GM12878 (cell line): ENCODE measurements around the gene IL19. TPM values are rescaled to one million over a fixed set of nuclear protein-coding genes. Genes with fewer than 3 reads are reported as not detected.

ENCODE experiments used
- ATAC-seq: fragments of 200-7000 bp; cut with Tn5 transposase; 3 replicates; pipeline ENCODE4 v1.9.1; 2020; ENCODE audit warnings: mild to moderate bottlenecking, moderate library complexity
- BruUV-seq: library from RNA; stranded (reverse); fragments of 400-500 nt; replicated peaks from 2 replicates; lab custom pipeline; 2021; lab: Mats Ljungman, UMichigan
- CTCF ChIA-PET: fragments of 300-600 bp; sonication (Branson Sonifier 250); formaldehyde crosslinking; extraction: SDS; loops from one replicate; lab custom pipeline; 2021; ENCODE audit warnings: inconsistent platforms; lab: Yijun Ruan, JAX
- POLR2A ChIA-PET: fragments of 350-600 bp; formaldehyde crosslinking; extraction: SDS; loops from one replicate; lab custom pipeline; 2021; ENCODE audit warnings: inconsistent platforms; lab: Charles Lee
- RAD21 ChIA-PET: fragments of 300-600 bp; sonication (Branson Sonifier 250); formaldehyde crosslinking; loops from one replicate; lab custom pipeline; 2023; ENCODE audit warnings: antibody characterized with exemption; ENCODE audit not compliant: unreplicated experiment; lab: Charles Lee
- SMC1A ChIA-PET: fragments of 300-600 bp; sonication (Branson Sonifier 250); formaldehyde crosslinking; loops from one replicate; lab custom pipeline; 2023; ENCODE audit not compliant: unreplicated experiment, uncharacterized antibody; lab: Charles Lee
- DNase-seq: peaks from one replicate; pipeline ENCODE4 v3.0.0-alpha.2; 2011; ENCODE audit warnings: low read depth, low spot score
- FAIRE-seq: peaks from 3 replicates; lab custom pipeline; 2011; peaks lifted over from hg19 to GRCh38; lab: Jason Lieb, UNC
- H2AFZ ChIP-seq: 2 replicates; pipeline ENCODE4 v1.6.0; 2011; ENCODE audit warnings: low read depth, low read length, control low read depth; ENCODE audit not compliant: control insufficient read depth
- H3K27ac ChIP-seq: 2 replicates; pipeline ENCODE4 v1.5.1; 2011; ENCODE audit warnings: control low read depth; ENCODE audit not compliant: control insufficient read depth, insufficient read depth
- H3K27me3 ChIP-seq, 2 experiments: replicated peaks in 1 of 2; 2 replicates each; pipeline versions ENCODE4 v1.6.0 to v1.6.1; 2011; ENCODE audit warnings: low read length in 1 of 2; ENCODE audit not compliant: control insufficient read depth in 2 of 2, insufficient read depth in 2 of 2
- H3K36me3 ChIP-seq, 2 experiments: 2 replicates each; pipeline ENCODE4 v1.5.1; 2011; ENCODE audit warnings: low read length in 1 of 2; ENCODE audit not compliant: control insufficient read depth in 2 of 2, insufficient read depth in 2 of 2
- H3K4me1 ChIP-seq: 2 replicates; pipeline ENCODE4 v1.6.1; 2011; ENCODE audit warnings: mild to moderate bottlenecking, low read length, moderate library complexity, mixed read lengths; ENCODE audit not compliant: control insufficient read depth, insufficient read depth
- H3K4me2 ChIP-seq: 2 replicates; pipeline ENCODE4 v1.6.0; 2011; ENCODE audit warnings: control low read depth; ENCODE audit not compliant: control insufficient read depth, insufficient read depth
- H3K4me3 ChIP-seq: fragments of 200-600 bp; sonication (generic); 2 replicates; pipeline ENCODE4 v1.5.1; 2016
- H3K79me2 ChIP-seq: 2 replicates; pipeline ENCODE4 v1.6.0; 2011; ENCODE audit warnings: low read length; ENCODE audit not compliant: control insufficient read depth, insufficient read depth
- H3K9ac ChIP-seq: 2 replicates; pipeline ENCODE4 v1.8.0; 2011; ENCODE audit warnings: low read length, control low read depth, mixed read lengths; ENCODE audit not compliant: control insufficient read depth, insufficient read depth
- H3K9me3 ChIP-seq: replicated peaks from 3 replicates; pipeline ENCODE4 v1.5.1; 2011; ENCODE audit warnings: mild to moderate bottlenecking, low read length; ENCODE audit not compliant: control insufficient read depth, insufficient read depth
- H4K20me1 ChIP-seq: 2 replicates; pipeline ENCODE4 v1.6.0; 2011; ENCODE audit not compliant: control insufficient read depth, insufficient read depth
- BACH1 ChIP-seq: fragments of 450-650 bp; IDR thresholded peaks from 2 replicates; pipeline ENCODE4 v1.6.1; 2017; ENCODE audit warnings: mild to moderate bottlenecking, borderline replicate concordance
- BHLHE40 ChIP-seq, 2 experiments: fragments of 450-650 bp in 1 of 2; IDR thresholded peaks; 2 replicates each; pipeline ENCODE4 v1.6.1; 2011 to 2017; ENCODE audit warnings: low read depth in 2 of 2, borderline replicate concordance in 1 of 2, improper control_type of control experiment in 1 of 2, low read length in 1 of 2, mild to moderate bottlenecking in 1 of 2
- ETV6 ChIP-seq, 2 experiments: fragments of 450-650 bp in 1 of 2; IDR thresholded peaks in 1 of 2; conservative IDR thresholded peaks in 1 of 2; 2 replicates each; pipeline ENCODE4 v1.6.1; 2014; ENCODE audit warnings: antibody characterized with exemption in 1 of 2, borderline replicate concordance in 1 of 2, low read depth in 1 of 2, mild to moderate bottlenecking in 1 of 2, moderate library complexity in 1 of 2
- MXI1 ChIP-seq: fragments of 150-350 bp; IDR thresholded peaks from 2 replicates; pipeline ENCODE4 v1.6.1; 2011; ENCODE audit warnings: low read depth, mild to moderate bottlenecking, inconsistent platforms, low read length, improper control_type of control experiment
- NFXL1 ChIP-seq: fragments of 450-650 bp; IDR thresholded peaks from 2 replicates; pipeline ENCODE4 v1.6.1; 2017; ENCODE audit warnings: antibody characterized with exemption, mild to moderate bottlenecking, borderline replicate concordance
- NR2C1 ChIP-seq: fragments of 450-650 bp; IDR thresholded peaks from 2 replicates; pipeline ENCODE4 v1.6.1; 2017; ENCODE audit warnings: antibody characterized with exemption, mild to moderate bottlenecking, moderate library complexity
- POLR2AphosphoS2 ChIP-seq: IDR thresholded peaks from 2 replicates; pipeline ENCODE4 v1.6.1; 2011; ENCODE audit warnings: low read depth, mild to moderate bottlenecking, low read length, improper control_type of control experiment, moderate library complexity
- POU2F2 ChIP-seq: IDR thresholded peaks from 3 replicates; pipeline ENCODE4 v1.6.1; 2011; ENCODE audit warnings: low read depth, mild to moderate bottlenecking, low read length, borderline replicate concordance
- RAD51 ChIP-seq: fragments of 450-650 bp; IDR thresholded peaks from 2 replicates; pipeline ENCODE4 v1.6.1; 2016; ENCODE audit warnings: moderate library complexity, mild to moderate bottlenecking, inconsistent platforms
- RCOR1 ChIP-seq: conservative IDR thresholded peaks from 2 replicates; pipeline ENCODE4 v1.6.1; 2012; ENCODE audit warnings: low read depth, low read length, improper control_type of control experiment
- SP1 ChIP-seq: IDR thresholded peaks from one replicate; pipeline ENCODE4 v1.6.1; 2011; ENCODE audit warnings: low read depth, low read length
- TARDBP ChIP-seq: IDR thresholded peaks from 2 replicates; pipeline ENCODE4 v1.6.1; 2016; ENCODE audit warnings: borderline replicate concordance
- ZNF24 ChIP-seq: fragments of 450-650 bp; IDR thresholded peaks from 2 replicates; pipeline ENCODE4 v1.6.1; 2017; ENCODE audit warnings: antibody characterized with exemption, mild to moderate bottlenecking
- WGBS: methylation state at CpG from one replicate; pipeline ENCODE4 v1.1.6; 2016; ENCODE audit warnings: low lambda C conversion rate; ENCODE audit not compliant: insufficient replicate concordance, insufficient coverage; ENCODE audit errors: missing lambda C conversion rate; 5-methylcytosine and 5-hydroxymethylcytosine counted together
- in situ Hi-C: fragments of 300-500 bp; cut with MboI; formaldehyde crosslinking; loops from 9 replicates; pipeline ENCODE4 v1.14.3; 2018; ENCODE audit warnings: mixed read lengths
- intact Hi-C: fragments of 100-400 bp; cut with micrococcal nuclease; formaldehyde crosslinking; loops from one replicate; pipeline ENCODE4 v1.14.2; 2022; ENCODE audit not compliant: unreplicated experiment
- polyA plus RNA-seq, 11 experiments: library from polyadenylated mRNA; depleted of rRNA in 4 of 11; unstranded in 6 of 11; stranded (reverse) in 5 of 11; fragments of >200 nt; fragmentation: Nextera tagmentation in 4 of 11; fragmentation: Illumina TruSeq in 1 of 11; extraction: Ambion mirVana in 4 of 11; extraction: Trizol in 1 of 11; gene quantifications; 1 replicate in 1 of 11; 2 replicates in 10 of 11; pipeline versions ENCODE4 v1.2.1 to v1.2.3, GENCODE V29; 2011 to 2016; ENCODE audit warnings: inconsistent platforms in 2 of 11, missing spikeins in 2 of 11, low read depth in 1 of 11
- total RNA-seq, 4 experiments: library from RNA; depleted of rRNA in 3 of 4; stranded (reverse); fragments of >200 nt in 3 of 4; fragmentation: Illumina TruSeq in 1 of 4; extraction: Trizol in 1 of 4; gene quantifications; 2 replicates each; pipeline versions ENCODE4 v1.2.1 to v1.2.3, GENCODE V29; 2013 to 2021
- TF ChIP-seq, protein P1 (sequence below): fragments of 450-650 bp; IDR thresholded peaks from 2 replicates; pipeline ENCODE4 v1.6.1; 2017; ENCODE audit warnings: low read depth, mild to moderate bottlenecking, moderate library complexity
- TF ChIP-seq, protein P2 (sequence below): IDR thresholded peaks from 2 replicates; pipeline ENCODE4 v1.6.1; 2012; ENCODE audit warnings: mild to moderate bottlenecking, low read depth, low read length
- TF ChIP-seq, protein P3 (sequence below): IDR thresholded peaks from 2 replicates; pipeline ENCODE4 v1.6.1; 2011; ENCODE audit warnings: low read depth, low read length, improper control_type of control experiment, borderline replicate concordance

IL19 gene
- total and polyA plus RNA-seq, 10 of the 15 experiments (the other 5 are each of a cell fraction or from before 2014, with no cell fraction given) = 0.10 to 0.73 (median 0.28) TPM; not detected in 6

DNA sequence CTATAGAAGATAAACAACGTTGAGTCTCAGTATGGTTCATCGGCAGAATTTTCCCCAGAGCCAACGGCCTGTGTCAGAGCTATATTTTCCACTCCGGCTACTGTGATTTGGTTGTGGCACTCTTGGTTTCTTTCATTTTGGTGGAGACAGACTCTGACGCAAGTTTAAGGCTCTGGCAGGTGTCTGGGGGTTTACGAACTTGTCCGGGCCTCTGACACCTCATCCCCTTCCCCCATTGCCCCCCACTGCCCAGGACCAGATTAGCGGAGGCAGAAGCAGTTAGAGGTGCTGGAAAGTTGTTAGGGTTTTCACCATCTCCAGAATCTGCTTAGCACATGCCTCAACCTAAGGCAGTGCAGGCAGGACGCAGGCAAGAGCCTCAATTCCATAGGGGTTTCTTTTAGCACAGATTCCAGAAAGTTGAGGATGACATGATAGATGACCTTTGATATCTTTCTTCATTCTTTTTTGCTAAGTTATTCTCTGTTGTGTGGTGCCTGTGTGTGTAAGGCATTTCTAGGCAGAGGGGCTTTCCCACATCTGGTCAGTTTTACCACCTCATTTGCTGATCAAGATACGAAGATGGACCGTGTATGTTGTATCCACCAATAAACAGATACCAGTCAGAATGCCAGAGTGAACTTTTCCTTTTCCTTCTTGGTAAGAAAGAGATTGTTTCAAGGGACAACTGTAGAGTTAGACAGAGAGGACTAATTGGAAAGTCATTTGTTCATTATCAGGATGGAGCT lies 20.1 kb downstream of the IL19 start:
- in situ Hi-C loops (no loop called here), intact Hi-C loops (no loop called here)
- BruUV-seq = TSS peak; percentile 95
- no peak overlapping the region for H3K4me3 ChIP-seq
- no peaks in the 10 kb centered on the region for H3K27me3 ChIP-seq
- no peaks in the 10 kb centered on the region for H4K20me1 ChIP-seq
- no peak for DNase-seq
- H2AFZ ChIP-seq = no peak overlapping the region
- ATAC-seq = peak; percentile 69
- CTCF ChIA-PET = interaction anchor here (0.7 to 14.2 kb wide), 9 partner anchors 8 to 191 kb away, joined by 3 to 221 read pairs (median 4); partner anchors contain the start of genes FCMR, IL10 and IL19
- RAD21 ChIA-PET = interaction anchor here (0.7 to 13.8 kb wide), 10 partner anchors 9 to 56 kb away, joined by 3 to 363 read pairs (median 4); partner anchors contain the start of genes IL10 and IL19
- H3K27ac ChIP-seq = peak overlapping the region; percentile 60
- H3K36me3 ChIP-seq = no peaks in the 10 kb centered on the region
- POLR2A ChIA-PET = interaction anchor here (0.8 to 13.9 kb wide), 8 partner anchors 10 to 65 kb away, joined by 3 to 283 read pairs (median 5); partner anchors contain the start of genes IL10 and IL19
- no peaks in the 10 kb centered on the region for H3K9me3 ChIP-seq
- 1% methylated on average over 11 of the region's 11 CpGs for WGBS
- peak overlapping the region; percentile 83 for H3K4me2 ChIP-seq
- no peak for FAIRE-seq
- H3K4me1 ChIP-seq = peaks cover 64% of the 10 kb centered on the region
- peaks cover 1% of the 10 kb centered on the region for H3K79me2 ChIP-seq
- peak overlapping the region; percentile 50 for H3K9ac ChIP-seq
- SMC1A ChIA-PET = interaction anchor here (0.6 to 18.3 kb wide), 17 partner anchors 9 to 155 kb away, joined by 3 to 410 read pairs (median 3); partner anchors contain the start of genes DYRK3, IL10, IL19 and PIGR
- TF ChIP-seq, protein P1, sequence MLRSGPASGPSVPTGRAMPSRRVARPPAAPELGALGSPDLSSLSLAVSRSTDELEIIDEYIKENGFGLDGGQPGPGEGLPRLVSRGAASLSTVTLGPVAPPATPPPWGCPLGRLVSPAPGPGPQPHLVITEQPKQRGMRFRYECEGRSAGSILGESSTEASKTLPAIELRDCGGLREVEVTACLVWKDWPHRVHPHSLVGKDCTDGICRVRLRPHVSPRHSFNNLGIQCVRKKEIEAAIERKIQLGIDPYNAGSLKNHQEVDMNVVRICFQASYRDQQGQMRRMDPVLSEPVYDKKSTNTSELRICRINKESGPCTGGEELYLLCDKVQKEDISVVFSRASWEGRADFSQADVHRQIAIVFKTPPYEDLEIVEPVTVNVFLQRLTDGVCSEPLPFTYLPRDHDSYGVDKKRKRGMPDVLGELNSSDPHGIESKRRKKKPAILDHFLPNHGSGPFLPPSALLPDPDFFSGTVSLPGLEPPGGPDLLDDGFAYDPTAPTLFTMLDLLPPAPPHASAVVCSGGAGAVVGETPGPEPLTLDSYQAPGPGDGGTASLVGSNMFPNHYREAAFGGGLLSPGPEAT = peak; percentile 89
- TF ChIP-seq POLR2AphosphoS2 = no peak
- TF ChIP-seq BACH1 = 0 out of 2 replicates have a peak, but pooled peaks have one; percentile 39
- peak; percentile 80; the same call in 1 of the 2 replicates for TF ChIP-seq RCOR1
- no peak for TF ChIP-seq TARDBP
- TF ChIP-seq, protein P2, sequence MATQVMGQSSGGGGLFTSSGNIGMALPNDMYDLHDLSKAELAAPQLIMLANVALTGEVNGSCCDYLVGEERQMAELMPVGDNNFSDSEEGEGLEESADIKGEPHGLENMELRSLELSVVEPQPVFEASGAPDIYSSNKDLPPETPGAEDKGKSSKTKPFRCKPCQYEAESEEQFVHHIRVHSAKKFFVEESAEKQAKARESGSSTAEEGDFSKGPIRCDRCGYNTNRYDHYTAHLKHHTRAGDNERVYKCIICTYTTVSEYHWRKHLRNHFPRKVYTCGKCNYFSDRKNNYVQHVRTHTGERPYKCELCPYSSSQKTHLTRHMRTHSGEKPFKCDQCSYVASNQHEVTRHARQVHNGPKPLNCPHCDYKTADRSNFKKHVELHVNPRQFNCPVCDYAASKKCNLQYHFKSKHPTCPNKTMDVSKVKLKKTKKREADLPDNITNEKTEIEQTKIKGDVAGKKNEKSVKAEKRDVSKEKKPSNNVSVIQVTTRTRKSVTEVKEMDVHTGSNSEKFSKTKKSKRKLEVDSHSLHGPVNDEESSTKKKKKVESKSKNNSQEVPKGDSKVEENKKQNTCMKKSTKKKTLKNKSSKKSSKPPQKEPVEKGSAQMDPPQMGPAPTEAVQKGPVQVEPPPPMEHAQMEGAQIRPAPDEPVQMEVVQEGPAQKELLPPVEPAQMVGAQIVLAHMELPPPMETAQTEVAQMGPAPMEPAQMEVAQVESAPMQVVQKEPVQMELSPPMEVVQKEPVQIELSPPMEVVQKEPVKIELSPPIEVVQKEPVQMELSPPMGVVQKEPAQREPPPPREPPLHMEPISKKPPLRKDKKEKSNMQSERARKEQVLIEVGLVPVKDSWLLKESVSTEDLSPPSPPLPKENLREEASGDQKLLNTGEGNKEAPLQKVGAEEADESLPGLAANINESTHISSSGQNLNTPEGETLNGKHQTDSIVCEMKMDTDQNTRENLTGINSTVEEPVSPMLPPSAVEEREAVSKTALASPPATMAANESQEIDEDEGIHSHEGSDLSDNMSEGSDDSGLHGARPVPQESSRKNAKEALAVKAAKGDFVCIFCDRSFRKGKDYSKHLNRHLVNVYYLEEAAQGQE = no peak
- no peak; a peak in 1 of 4 replicates for TF ChIP-seq ETV6 (conservative IDR thresholded peaks at IDR 0.05 in 1 of 2, IDR thresholded peaks at IDR 0.05 in 1 of 2; ENCODE audit: borderline replicate concordance in 1 of 2, low read depth in 1 of 2)
- peak; percentile 42 for TF ChIP-seq SP1
- TF ChIP-seq NFXL1 = no peak
- TF ChIP-seq BHLHE40 (IDR thresholded peaks at IDR 0.05; ENCODE audit: borderline replicate concordance in 1 of 2, low read depth in 2 of 2, low read length in 1 of 2) = peak; percentile 53 to 81
- TF ChIP-seq, protein P3, sequence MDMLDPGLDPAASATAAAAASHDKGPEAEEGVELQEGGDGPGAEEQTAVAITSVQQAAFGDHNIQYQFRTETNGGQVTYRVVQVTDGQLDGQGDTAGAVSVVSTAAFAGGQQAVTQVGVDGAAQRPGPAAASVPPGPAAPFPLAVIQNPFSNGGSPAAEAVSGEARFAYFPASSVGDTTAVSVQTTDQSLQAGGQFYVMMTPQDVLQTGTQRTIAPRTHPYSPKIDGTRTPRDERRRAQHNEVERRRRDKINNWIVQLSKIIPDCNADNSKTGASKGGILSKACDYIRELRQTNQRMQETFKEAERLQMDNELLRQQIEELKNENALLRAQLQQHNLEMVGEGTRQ = no peak
- TF ChIP-seq POU2F2 = peak; percentile 28; the same call in 1 of the 3 replicates
- peak; percentile 57 for TF ChIP-seq RAD51
- TF ChIP-seq NR2C1 = no peak
- TF ChIP-seq MXI1 = peak; percentile 16; the same call in 1 of the 2 replicates
- TF ChIP-seq ZNF24 = 0 out of 2 replicates have a peak, but pooled peaks have one; percentile 5
